Loucy (cell line): ENCODE data around the gene TMEM232.

Experiments
- CTCF ChIP-seq: fragments of 200-600 bp; sonication (generic); conservative IDR thresholded peaks from 2 replicates; pipeline ENCODE4 v1.5.1; 2014; ENCODE audit warnings: mild to moderate bottlenecking, antibody characterized with exemption, low read length
- EZH2phosphoT487 ChIP-seq: fragments of 200-600 bp; IDR thresholded peaks from 2 replicates; pipeline ENCODE4 v1.6.1; 2018; ENCODE audit warnings: antibody characterized with exemption, mild to moderate bottlenecking, moderate library complexity, borderline replicate concordance

DNA sequence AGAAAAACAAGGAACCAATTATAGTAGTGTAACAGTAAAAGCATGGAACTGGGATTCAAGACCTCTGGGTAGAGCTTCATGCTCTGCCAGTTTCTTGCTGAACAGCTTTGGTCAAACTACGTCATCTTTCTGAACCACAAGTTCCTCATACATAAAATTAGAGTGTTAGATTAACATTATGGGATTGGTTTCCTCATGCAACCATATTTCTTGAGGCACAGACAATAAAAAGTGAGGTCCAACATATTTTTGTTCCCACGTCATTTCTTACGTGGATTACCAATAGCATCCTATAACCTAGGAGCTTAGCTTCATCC, 354.8 kb downstream of the TMEM232 start:
- TF ChIP-seq CTCF = no peak
- no peak for TF ChIP-seq EZH2phosphoT487
